Brain microvascular endothelial cell (primary cell): Measurements from ENCODE around the gene CXADR.

Experiments
- DNase-seq: peaks from one replicate; pipeline ENCODE4 v3.0.0-alpha.2; 2020
- H3K27ac ChIP-seq: fragments of 250-450 bp; sonication (Bioruptor Pico); 2 replicates; pipeline ENCODE4 v1.5.1; 2020; ENCODE audit warnings: mild to moderate bottlenecking, moderate library complexity
- H3K27me3 ChIP-seq: fragments of 250-450 bp; sonication (Bioruptor Pico); replicated peaks from 2 replicates; pipeline ENCODE4 v1.5.1; 2020; ENCODE audit warnings: mild to moderate bottlenecking
- H3K36me3 ChIP-seq: fragments of 250-450 bp; sonication (Bioruptor Pico); replicated peaks from 2 replicates; pipeline ENCODE4 v1.5.1; 2020; ENCODE audit warnings: mild to moderate bottlenecking
- H3K4me3 ChIP-seq: 2 replicates; pipeline ENCODE4 v1.5.1; 2011; ENCODE audit warnings: low read depth, mild to moderate bottlenecking, control low read depth, low read length, moderate library complexity
- in situ Hi-C: cut with HindIII; loops from 2 replicates; pipeline ENCODE4 v1.10.0; 2017; ENCODE audit warnings: low sequenced_read_pairs, low pct_ligation_motif_present
- TF ChIP-seq, protein P1 (sequence below): IDR thresholded peaks from 2 replicates; pipeline ENCODE4 v1.5.1; 2011; ENCODE audit warnings: low read depth, mild to moderate bottlenecking, moderate library complexity, low read length, control low read depth, inconsistent platforms; ENCODE audit errors: missing control alignments

Gene CXADR

DNA sequence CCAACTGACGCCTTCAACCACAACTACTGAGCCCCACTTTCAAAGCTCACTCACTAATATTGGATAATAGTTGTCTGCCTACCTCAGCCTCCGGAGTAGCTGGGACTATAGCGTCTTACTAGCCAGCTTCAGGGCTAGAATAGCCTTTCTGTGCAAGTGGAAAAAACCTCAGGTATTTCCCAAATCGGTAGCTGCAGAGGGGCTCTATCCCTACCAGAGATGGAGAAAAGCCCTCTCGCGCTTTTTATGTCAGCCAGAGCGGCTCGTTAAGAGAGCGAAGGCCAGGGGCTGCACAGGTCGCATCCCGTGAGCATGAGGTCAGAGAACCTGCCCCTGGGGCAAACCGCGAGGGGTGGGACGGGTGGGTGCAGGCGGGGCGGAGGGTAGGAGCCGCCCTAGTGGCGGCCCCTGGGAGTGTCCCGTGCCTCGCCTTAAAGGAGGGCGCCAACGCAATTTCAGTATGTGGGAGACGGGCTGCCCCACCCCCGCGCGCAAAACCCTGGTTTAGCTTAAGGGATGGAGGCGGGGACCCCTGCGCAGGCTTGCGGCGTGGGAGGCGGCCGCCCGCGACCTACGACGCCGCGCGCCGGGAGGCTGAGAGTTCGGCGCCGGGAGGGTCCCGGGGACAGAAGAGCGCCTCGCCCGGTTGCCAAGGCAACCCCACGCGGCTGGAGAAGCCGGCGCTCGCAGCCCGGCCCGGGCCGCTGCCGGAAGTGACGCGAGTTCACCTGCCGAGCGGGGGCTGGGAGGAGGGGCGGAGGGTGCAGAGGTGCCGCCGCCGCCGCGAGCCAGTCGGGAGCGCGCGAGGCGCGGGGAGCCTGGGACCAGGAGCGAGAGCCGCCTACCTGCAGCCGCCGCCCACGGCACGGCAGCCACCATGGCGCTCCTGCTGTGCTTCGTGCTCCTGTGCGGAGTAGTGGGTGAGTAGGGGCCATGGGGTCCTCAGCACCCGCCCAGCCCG, at the start of gene CXADR:
Gene CXADR (plus strand): TSS at position 791 of the 961 bp plus-strand sequence. CDS start 87 bp downstream, at position 878.
- H3K27me3 ChIP-seq = no peaks in the 10 kb centered on the region
- TF ChIP-seq, protein P1, sequence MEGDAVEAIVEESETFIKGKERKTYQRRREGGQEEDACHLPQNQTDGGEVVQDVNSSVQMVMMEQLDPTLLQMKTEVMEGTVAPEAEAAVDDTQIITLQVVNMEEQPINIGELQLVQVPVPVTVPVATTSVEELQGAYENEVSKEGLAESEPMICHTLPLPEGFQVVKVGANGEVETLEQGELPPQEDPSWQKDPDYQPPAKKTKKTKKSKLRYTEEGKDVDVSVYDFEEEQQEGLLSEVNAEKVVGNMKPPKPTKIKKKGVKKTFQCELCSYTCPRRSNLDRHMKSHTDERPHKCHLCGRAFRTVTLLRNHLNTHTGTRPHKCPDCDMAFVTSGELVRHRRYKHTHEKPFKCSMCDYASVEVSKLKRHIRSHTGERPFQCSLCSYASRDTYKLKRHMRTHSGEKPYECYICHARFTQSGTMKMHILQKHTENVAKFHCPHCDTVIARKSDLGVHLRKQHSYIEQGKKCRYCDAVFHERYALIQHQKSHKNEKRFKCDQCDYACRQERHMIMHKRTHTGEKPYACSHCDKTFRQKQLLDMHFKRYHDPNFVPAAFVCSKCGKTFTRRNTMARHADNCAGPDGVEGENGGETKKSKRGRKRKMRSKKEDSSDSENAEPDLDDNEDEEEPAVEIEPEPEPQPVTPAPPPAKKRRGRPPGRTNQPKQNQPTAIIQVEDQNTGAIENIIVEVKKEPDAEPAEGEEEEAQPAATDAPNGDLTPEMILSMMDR = peak; percentile 67
- H3K36me3 ChIP-seq = no peaks in the 10 kb centered on the region
- H3K27ac ChIP-seq = no peak within 1 kb of the TSS
- in situ Hi-C loops = no loop called here
- DNase-seq = no peak
- H3K4me3 ChIP-seq = peak within 1 kb of the TSS; percentile 64

- Histone ChIP-seq H3K36me3 (no peaks in the 10 kb centered on the region), H3K27ac (peak overlapping the region; percentile 53), H3K27me3 (no peaks in the 10 kb centered on the region), H3K4me3 (no peak overlapping the region)
- TF ChIP-seq, protein P1 = no peak
- DNase-seq = peak; percentile 79
- in situ Hi-C loops = no loop called here
These were observed 46.7 kb upstream of the CXADR start for GRCh38 chr21:17466166-17466565.

DNA sequence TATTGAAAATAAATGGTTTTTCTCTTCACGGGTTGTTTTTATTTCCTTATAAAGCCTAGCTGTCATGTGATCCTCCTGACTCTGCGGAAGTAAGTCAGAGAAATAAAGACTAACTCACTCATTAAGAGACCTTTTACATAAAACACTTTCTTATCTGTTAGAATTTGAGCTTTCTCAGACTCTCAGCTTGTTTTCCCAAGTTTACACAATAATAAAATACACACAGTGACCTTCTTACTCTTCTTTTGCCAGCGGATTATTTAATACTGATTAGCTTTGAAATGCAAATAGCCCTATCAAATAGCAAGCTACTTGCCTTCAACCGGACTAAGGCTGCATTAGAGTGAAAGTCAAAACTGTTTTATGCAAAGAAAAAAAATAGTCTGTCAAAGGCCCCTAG, 45.5 kb upstream of the CXADR start:
- DNase-seq = no peak
- Histone ChIP-seq H3K4me3 (no peak overlapping the region), H3K36me3 (no peaks in the 10 kb centered on the region), H3K27me3 (no peaks in the 10 kb centered on the region), H3K27ac (peak overlapping the region; percentile 48)
- in situ Hi-C loops = no loop called here
- TF ChIP-seq, protein P1 = no peak

DNA sequence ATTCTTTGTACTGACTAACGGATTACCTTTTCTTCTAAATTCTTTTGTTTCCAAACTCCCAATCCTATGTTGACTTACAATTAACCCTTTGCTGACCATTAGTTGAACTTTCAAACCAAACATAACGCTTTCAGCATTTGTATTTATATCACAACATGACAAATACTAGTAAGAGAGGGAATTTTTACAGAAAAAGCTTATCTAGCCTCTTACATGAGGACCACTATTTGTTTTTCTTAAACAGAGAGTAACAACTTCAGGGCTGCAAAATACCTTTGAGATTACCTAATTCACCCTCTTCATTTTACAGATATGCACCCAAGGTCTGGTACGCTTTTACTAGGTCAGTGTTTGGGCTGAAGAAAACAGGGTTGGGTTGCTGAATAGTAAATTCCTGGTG, 45.0 kb upstream of the CXADR start:
- no peaks in the 10 kb centered on the region for H3K27me3 ChIP-seq
- H3K27ac ChIP-seq = peak overlapping the region; percentile 48
- no peak for DNase-seq
- no peak overlapping the region for H3K4me3 ChIP-seq
- in situ Hi-C loops = no loop called here
- TF ChIP-seq, protein P1 = no peak
- no peaks in the 10 kb centered on the region for H3K36me3 ChIP-seq

GRCh38 chr21:17468698-17469097, 44.1 kb upstream of the CXADR start:
- TF ChIP-seq, protein P1 = no peak
- in situ Hi-C loops = no loop called here
- DNase-seq = no peak
- Histone ChIP-seq H3K27me3 (no peaks in the 10 kb centered on the region), H3K36me3 (no peaks in the 10 kb centered on the region), H3K27ac (no peak overlapping the region), H3K4me3 (no peak overlapping the region)
